HepG2 (cell line): ENCODE data around the gene UTP20.

Experiments used
- ATF4 ChIP-seq, 2 experiments: fragments of 450-650 bp in 1 of 2; sonication (generic) in 1 of 2; formaldehyde crosslinking; IDR thresholded peaks; 2 replicates each; pipeline versions ENCODE4 v1.5.0 to v1.8.0; 2020 to 2022; ENCODE audit warnings: mild to moderate bottlenecking in 1 of 2, missing genetic modification reagents in 1 of 2
- CTCF ChIP-seq: sonication (generic); formaldehyde crosslinking; IDR thresholded peaks from 2 replicates; pipeline ENCODE4 v1.5.0; 2020; ENCODE audit warnings: mild to moderate bottlenecking, missing genetic modification reagents, moderate library complexity
- EP300 ChIP-seq, 3 experiments: sonication (generic) in 1 of 3; formaldehyde crosslinking in 1 of 3; IDR thresholded peaks; 2 replicates each; pipeline versions ENCODE4 v1.5.1 to v1.6.1; 2011 to 2020; ENCODE audit warnings: low read depth in 2 of 3, low read length in 2 of 3, borderline replicate concordance in 1 of 3, improper control_type of control experiment in 1 of 3, mild to moderate bottlenecking in 1 of 3, missing genetic modification reagents in 1 of 3, moderate library complexity in 1 of 3
- EZH2 ChIP-seq: conservative IDR thresholded peaks from 2 replicates; pipeline ENCODE4 v1.6.1; 2012; ENCODE audit warnings: mild to moderate bottlenecking, low read depth, low read length, moderate library complexity
- JARID2 ChIP-seq: sonication (generic); formaldehyde crosslinking; IDR thresholded peaks from 2 replicates; pipeline ENCODE4 v1.8.1; 2023; ENCODE audit warnings: missing genetic modification reagents, inconsistent platforms; ENCODE audit not compliant: insufficient replicate concordance
- SMYD3 ChIP-seq: sonication (generic); formaldehyde crosslinking; IDR thresholded peaks from 2 replicates; pipeline ENCODE4 v1.8.1; 2023; ENCODE audit warnings: mild to moderate bottlenecking, missing genetic modification reagents
- XRCC5 ChIP-seq: fragments of 200-400 bp; formaldehyde crosslinking; optimal IDR thresholded peaks from 2 replicates; pipeline ENCODE3; 2017; ENCODE audit warnings: mild to moderate bottlenecking, low read length
- ZFP91 ChIP-seq: sonication (generic); formaldehyde crosslinking; IDR thresholded peaks from 2 replicates; pipeline ENCODE4 v1.9.0; 2022; ENCODE audit warnings: missing genetic modification reagents, mild to moderate bottlenecking, borderline replicate concordance
- ZNF280B ChIP-seq: sonication (generic); formaldehyde crosslinking; IDR thresholded peaks from 2 replicates; pipeline ENCODE4 v1.5.0; 2020; ENCODE audit warnings: missing genetic modification reagents, mild to moderate bottlenecking, borderline replicate concordance

GRCh38 chr12:101323255-101323654 is 43.4 kb downstream of the UTP20 start:
- TF ChIP-seq ZNF280B, result no peak
- TF ChIP-seq SMYD3, result no peak
- no peak for TF ChIP-seq JARID2 (CRISPR knock-in tag)
- no peak for TF ChIP-seq ATF4 (CRISPR knock-in tag; IDR thresholded peaks at IDR 0.05)
- TF ChIP-seq CTCF (CRISPR knock-in tag), result no peak
- TF ChIP-seq EP300 (IDR thresholded peaks at IDR 0.05; ENCODE audit: low read depth in 2 of 2, low read length in 2 of 2), result no peak
- no peak for TF ChIP-seq EP300 (CRISPR knock-in tag; IDR thresholded peaks at IDR 0.05; ENCODE audit: borderline replicate concordance)
- TF ChIP-seq EZH2, result no peak
- no peak for TF ChIP-seq XRCC5
- TF ChIP-seq ZFP91 (CRISPR knock-in tag), result no peak
